Astrocyte (in vitro differentiated cells and primary cell): ENCODE data around the gene OR10G6.

Experiments
- EZH2 ChIP-seq: IDR thresholded peaks from 2 replicates; pipeline ENCODE4 v1.6.1; 2012; ENCODE audit warnings: mild to moderate bottlenecking, low read length, inconsistent platforms; ENCODE audit not compliant: insufficient read depth
- TF ChIP-seq, protein P1 (sequence below): IDR thresholded peaks from 2 replicates; pipeline ENCODE4 v1.5.1; 2011; ENCODE audit warnings: low read depth, mild to moderate bottlenecking, inconsistent platforms, low read length, moderate library complexity; ENCODE audit not compliant: insufficient read depth

DNA sequence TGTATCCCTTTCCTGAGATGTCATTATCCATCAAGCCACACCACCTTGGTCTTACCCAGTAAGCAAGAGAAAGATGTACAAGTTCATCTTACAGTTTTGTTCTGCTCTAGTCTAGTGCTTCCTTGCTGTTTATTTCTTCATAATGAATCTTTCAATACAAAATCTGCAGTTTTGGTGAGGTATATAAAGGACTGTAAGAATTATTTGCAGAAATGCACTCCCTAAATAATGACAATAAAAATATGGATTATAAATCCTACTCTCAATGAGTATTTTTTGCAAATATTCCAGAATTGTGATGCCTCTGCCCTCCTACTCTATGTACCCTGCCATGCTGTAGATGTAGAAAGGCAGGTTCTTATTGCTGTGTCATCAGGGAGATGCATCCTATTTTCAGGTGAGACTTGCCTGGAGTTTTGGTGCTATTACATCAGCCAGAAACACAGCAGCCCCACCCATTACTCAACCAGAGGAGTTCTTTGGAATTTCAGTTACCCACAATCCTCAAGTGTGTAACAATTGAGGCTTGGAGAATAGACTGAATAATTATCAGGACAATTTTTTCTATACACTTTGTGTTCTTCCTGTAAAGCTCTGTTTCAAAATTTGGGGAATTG, 17.1 kb downstream of the OR10G6 start, which contains the start of gene OR10S1:
- TF ChIP-seq, protein P1, sequence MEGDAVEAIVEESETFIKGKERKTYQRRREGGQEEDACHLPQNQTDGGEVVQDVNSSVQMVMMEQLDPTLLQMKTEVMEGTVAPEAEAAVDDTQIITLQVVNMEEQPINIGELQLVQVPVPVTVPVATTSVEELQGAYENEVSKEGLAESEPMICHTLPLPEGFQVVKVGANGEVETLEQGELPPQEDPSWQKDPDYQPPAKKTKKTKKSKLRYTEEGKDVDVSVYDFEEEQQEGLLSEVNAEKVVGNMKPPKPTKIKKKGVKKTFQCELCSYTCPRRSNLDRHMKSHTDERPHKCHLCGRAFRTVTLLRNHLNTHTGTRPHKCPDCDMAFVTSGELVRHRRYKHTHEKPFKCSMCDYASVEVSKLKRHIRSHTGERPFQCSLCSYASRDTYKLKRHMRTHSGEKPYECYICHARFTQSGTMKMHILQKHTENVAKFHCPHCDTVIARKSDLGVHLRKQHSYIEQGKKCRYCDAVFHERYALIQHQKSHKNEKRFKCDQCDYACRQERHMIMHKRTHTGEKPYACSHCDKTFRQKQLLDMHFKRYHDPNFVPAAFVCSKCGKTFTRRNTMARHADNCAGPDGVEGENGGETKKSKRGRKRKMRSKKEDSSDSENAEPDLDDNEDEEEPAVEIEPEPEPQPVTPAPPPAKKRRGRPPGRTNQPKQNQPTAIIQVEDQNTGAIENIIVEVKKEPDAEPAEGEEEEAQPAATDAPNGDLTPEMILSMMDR = no peak
- no peak for TF ChIP-seq EZH2
